DMS53 (cell line): ENCODE results near the gene SDC3.

Experiments
- DNase-seq: peaks from one replicate; lab custom pipeline; 2025; lab: John Stamatoyannopoulos, UW

SDC3 gene

DNA sequence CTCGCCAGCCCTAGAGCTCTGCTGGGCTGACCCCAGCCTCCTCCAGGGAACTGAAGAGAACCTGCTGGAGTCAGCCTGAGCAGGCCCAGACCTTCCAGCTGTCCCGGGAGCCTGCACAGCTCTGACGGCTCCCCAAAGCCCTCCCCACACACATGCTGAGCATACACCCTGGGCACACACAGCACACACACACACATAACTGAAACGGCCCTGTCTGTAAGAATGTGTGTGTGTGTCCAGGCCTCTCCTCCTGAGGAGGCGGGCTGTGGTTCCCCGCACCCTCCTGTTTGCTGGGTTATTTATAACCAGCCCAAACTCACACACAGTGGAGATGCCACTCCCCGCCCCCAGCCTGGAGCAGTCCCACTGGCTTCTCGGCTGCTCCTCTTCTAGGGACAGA lies 20.2 kb downstream of the SDC3 start:
- DNase-seq = peak; percentile 86

DNA sequence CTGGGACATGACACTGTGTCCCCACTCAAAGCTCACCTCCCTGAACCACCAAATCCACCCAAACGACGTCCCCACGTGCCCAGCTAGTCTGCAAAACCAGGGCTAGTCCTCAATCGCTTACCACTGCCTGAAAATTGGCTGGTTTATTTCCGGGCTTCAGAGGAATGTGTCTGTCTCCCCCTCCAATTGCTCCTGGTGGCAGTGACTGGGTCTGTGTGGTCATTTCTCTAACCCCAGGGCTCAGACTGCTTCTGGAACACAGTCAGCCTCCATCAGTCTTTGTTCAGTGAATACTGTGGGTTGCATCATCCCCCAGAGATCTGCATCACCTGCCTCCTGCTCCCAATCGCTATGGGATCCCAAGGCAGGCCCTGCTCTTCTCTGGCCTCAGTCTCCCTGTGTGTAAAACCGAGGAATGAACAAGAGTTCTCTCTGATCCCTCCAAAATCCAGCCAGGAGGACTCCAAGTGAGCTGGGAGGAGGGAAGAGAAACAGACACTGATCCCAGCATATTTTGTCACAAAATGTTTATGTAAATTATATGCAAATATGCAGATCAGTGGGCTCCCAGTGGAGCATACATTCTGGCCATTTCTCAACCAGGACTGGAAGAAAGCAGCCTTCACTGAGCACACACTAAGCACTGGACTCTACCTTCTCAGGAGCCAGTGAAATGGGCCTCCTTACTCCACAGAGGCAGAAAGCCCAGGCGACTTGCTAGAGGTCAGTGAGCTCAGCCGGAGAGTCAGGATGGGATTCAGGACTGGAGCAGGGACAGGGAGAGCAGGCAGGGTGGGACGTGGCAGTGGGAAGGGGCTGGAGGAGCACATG lies 20.9 kb downstream of the SDC3 start:
- peak; percentile 73 for DNase-seq

DNA sequence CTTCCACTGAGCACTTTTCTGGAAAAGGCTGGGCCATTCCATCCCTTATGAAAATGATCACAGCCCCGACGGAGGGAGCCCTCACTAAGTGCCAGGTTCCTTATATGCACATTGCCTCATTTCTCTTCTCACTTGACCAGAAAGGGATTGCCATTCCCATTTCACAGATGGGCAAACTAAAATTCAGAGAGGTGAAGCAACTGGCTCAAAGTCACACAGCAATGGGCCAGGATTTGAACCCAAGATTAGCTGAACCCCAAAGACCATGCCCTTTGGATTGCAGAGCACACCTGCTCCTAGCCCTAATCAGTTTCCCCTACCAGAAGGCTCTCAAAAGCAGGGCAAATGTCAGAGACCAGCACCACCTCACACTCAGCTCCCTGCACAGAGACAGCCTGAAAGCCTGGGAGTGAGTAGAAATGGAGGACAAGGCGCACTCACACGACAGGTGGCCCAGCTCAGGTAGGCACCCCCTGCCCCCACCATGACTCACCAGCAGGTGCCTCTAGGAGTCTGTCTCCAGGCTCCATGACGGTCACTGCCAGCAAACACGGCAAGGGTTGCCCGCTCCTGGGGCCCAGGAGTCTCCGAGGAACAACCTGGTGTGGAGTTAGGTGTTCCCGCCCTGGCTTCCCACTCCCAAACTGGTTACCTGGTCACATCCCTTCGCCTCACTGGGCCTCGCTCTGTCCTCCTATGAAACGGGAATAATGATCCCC lies 21.7 kb downstream of the SDC3 start:
- peak; percentile 99 for DNase-seq

DNA sequence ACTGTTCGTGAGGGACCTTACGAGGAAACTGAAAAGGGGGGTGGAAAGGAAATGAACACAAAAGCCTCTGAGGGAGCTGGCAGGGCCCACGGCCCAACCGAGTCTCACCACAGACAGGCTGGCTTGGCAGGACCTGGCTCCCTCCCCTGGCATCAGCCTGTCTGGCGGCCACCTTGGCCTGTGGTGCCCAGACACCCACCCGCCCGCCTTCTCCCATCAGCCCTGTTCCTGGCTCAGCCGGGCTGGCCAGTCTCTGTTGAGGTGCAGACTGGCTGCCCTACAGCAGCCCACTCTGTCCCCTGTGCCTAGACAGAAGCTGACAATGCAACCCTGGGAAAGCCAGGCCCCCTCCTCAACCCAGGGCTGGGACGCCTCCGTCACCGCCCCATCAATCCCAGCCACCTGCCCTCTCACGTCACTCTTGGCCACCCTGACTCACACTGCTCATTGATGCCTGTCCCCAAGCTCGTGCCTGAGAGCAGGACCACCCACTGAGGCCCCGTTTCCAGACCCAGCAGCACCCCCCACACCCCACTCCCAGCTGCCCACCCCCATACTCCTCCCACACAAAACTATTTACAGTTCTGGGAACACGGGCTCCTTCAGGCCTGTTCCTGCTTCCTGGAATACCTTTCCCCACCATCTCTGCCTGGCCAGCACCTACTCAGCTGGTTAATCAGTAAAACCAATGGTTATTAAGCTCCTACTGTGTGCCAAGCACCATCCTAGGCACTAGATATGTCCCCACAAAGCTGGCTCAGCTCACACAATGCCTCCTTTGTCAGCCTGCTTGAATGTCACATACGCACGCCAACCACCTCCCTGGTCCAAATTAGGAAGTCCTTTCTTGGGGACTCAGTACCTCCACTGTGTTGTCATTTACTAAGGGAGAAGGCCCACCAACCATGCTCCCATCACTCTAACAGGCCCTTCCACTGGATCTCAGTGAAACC lies 22.7 kb downstream of the SDC3 start:
- peak; percentile 39 for DNase-seq

DNA sequence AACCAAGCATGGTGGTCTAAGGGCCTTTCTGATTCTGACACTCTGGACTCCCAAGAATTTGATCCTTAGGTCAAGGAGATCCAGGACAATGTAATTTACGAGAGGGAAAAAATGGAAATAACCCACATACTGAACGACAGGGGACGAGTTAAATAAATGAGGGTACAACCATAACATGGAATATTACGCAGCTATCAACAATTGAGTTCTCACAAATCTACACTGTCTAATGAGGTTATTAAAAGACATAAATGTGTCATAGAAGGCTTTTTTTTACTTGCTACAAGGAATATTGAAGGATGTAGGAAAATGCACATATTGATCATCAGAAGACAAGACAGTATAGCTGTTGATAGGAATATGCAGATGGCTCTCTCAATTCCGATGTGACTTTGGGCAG lies 23.8 kb downstream of the SDC3 start:
- DNase-seq = no peak

DNA sequence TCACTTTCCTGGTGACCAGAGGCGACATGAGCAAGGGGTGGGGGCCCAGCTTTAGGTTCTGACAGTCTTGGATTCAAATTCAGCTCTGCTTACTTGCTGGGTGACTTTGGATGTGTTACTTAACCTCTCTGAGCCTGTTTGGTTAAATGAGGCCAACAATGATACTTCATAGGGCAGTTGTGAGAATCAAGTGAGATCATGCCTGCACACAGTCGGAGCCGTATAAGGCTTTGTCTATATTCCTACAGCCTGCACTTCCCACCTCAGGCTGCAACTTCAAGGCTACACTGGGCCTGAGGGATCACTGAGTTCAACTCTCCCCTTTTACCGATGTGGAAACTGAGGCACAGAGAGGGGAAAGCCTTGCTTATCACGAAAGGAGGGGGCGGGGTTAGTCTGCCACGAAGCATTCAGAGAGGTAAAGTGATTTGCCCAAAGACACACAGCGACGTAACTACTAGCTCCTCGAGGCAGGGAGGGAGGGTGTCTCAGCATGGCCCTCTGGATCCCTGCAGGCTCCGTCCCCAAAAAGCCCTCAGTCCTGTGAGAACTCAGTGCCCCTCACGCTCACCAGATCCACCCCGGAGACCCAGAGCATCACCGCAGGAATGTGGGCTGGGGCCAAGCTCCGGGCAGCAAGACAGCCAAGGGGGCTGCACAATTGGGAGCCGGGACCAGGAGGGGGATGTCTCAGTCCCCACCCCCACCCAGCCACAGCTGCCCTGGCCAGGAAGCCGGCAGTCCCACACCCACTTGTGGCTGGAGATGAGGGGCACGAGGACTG lies 25.0 kb downstream of the SDC3 start:
- DNase-seq = no peak

DNA sequence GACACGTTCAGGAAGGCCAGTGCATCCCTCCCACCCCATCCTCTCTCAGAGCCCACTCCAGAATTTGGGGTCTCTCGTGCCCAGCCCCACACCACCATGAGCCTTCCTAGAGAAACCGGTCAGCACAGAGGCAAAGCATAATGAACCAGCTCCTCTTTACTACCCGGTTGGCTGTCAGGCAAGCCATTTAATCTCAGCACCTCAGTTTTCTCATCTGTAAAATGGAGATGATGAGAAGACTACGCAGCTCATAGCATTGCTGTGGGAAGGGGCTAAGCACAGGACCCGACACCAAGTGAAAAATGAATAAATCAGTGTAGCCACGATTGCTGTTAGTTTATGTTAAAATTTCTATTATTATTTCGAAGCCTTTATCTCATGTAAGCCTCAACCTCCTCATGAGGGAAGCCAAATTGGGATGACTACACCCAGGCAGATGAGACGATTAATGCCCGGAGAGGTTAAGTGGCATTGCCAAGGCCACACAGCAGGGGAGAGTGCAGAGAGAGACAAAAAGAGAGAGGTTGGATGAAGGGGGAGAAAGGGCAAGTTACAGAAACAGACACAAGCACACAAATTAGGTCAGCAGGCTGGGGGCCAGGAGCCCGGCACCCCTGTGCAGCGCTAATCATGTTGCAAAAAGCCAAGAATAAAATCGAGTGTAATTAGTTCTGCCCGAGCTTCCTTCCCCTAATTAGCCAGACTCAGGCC lies 25.7 kb downstream of the SDC3 start:
- no peak for DNase-seq

DNA sequence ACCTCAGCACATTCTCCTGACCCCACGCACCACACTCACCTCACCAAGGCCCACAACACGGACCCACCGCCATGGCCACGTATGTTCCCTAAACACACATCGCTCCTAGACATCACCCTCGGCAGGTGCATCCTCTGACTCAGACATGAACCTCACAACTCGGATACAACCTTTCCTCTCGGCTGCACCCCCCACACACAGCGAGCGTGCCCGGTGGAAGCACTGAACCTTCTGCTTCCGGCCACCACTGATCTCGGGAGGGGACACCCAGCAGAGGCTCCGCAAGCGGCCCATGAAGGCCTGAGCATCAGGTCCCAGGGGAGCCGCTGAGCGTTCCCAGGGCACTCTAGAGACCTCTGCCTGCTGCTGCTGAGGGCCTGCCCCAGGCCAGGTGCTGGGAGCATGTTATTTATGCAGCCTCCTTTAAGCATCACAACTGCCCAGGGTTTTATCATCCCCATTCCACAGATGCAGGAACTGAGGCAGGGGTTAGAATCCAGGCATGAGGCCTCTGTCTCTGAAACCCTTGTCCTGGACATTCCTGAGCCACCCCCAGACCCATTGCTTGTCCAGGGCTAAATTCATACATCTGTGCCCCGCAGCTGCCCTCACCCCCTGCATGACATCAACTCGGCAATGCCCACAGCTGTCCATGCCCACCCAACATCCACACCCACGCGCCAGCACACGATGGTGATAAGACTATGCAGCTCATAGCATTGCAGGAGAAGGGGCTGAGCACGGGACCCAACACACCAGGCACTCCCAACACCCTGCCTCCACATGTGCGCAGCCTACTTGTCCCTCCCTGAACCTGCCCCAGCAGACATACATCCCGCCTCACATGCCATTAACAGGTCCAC lies 27.0 kb downstream of the SDC3 start:
- DNase-seq = peak; percentile 51

DNA sequence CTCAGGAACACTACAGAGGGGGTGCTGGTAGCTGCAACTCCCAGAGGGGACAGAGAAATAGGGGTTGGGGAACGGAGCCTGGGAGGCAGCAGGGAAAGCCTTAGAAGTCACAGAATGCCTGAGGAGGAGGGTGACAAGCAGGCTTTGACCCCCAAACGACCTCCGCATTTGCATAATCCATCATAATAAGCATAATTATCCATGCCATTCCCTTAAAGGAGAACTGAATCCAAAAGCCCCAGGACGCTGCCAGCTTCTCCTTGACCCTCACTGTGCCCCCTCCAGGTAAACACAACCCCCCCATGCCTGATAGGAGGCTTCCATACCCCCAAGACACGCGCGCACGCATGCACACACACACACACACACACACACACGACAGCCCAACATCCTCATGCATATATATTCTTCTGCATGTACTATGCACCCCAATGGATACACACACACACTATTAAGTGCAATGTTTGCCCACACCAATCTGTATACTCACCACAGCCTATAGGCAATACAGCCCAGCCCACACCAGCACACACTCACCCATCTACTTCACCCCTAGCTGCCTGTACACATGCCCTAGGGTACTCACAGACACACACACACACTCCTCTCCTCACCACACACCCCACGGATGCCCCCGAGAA lies 27.8 kb downstream of the SDC3 start:
- DNase-seq = no peak

DNA sequence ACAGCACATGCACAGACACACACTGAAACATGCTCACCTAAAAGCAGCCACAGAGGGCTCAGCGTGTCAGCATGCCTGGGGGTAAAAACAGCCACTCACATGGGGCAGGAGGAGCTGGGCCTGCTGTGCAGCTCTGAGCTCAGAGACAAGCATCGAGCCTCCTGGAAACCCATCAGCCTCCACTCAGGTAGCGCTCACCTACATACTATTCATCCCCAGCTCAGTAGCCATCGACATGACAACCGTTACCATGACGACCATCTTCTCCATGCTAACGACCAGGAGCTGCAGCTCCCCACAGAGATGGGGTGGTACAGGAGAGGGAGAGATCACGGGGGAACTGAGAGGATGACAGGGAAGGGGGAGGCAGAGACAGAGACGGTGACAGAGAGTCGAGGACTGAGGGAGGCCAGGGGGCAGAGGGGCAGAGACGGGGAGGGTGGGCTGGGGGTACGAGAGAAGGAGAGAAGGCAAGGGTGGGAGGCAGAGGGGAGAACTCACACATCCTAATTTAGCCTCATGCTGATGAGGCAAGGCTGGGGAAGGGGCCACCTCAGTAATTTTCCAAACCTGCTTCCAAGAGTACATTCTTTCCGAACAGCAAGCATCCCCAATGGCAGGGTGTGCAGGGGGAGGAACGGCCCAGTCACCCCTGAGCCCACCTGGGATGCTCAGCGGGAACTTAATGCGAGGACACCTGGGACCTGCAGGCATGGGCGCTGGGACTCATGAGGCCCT lies 28.4 kb downstream of the SDC3 start:
- DNase-seq = peak; percentile 79

DNA sequence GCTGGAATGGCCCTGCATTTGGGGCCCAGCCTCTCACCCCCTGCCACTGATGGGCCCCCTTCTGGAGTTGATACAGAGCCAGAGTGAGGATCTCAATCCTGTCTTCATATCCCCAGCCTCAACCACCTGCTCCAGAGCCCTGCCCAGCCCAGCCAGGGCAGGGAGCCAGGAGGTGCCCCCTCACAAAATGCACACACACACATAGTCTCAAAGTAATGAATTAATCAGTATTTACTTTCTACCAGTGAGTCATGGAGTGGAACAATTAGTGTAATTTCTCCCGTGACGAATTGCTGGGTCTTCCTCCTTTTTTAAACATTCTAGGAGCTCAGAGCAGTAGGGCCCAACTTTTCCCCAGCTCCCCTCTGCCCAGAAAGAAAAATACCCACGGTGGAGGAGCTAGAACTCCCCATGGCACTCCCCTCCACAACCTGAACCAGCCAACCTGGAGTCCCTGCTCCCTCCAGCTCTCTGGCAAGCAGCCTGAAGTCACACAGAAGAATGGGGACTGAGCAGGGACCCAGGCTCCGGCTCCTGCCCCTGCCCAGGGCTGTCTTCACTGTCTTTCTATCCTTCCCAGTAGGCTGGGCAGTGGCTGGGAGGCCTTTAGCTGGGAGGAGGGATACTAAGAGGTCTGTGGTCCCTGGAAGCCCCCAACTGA lies 29.3 kb downstream of the SDC3 start:
- DNase-seq = peak; percentile 53

DNA sequence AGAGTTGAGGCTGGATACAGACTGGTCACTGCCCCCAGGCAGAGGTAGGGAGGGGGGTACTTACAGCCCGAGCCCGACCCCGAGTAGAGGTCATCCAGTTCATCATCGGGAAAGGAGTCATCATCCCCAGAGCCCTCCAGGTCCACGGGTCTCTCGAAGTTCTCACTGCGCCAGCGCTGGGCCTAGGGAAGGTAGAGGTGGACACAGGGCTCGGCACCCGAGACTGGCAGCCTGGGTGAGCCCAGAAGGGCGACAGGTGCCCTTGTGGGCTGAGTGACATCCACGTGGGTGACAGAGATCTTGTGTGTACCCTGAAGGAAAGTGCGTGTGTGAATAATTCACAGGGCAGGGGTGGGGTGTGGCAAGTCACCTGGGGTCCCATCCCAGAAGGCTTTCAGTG lies 30.0 kb downstream of the SDC3 start:
- no peak for DNase-seq

DNA sequence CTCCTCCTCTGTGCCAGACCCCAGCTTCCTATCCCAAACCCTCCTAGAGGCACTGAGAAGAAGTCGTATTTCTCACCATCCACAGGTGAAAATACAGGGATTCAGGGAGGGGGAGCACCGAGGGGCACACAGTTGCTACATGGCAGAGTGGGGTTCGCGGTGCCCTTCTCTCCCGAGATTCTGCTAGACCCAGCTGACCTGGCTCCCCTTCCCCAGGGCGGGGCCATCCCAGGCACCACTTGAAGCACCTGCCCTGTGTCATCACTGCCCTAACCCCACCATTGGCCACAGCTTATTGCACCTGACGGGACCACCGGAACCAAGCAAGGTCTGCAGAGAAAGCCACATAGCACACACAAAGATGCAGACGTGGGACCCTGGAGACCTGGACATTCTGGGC lies 30.5 kb downstream of the SDC3 start:
- no peak for DNase-seq

DNA sequence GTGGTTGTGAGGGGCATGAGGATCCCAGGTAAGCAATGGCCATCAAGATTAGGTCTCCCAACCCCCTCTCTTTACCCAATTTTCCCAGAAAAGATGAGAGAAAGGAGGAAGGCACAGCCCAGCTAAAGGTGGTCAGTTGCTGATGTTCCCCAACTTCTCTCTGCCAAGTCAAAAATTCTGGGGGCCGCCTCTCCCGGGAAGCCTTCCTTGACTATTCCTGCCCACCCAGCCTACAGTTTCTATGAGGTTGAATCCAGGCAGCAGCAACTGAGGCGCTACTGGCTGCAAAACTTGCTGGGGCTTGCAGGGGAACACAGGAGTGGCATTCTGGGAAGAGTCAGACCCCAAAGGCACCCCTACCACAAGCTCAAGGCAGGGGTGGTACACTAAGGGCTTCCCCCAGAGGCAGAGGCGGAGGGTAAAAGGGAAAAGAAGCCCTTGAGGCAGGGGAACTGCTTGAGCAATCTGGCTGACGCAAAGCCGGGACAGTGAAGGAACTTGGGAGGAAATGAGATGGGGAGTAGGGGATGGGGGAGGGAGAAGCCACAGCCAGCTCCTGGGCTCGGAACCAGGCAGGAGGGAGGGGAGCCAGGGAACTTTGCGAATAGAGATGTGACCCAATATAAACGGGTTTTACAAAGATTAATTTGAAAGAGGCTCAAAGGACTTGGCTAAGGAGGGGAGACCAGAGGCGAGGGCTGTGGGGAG lies 31.2 kb downstream of the SDC3 start:
- DNase-seq = no peak

DNA sequence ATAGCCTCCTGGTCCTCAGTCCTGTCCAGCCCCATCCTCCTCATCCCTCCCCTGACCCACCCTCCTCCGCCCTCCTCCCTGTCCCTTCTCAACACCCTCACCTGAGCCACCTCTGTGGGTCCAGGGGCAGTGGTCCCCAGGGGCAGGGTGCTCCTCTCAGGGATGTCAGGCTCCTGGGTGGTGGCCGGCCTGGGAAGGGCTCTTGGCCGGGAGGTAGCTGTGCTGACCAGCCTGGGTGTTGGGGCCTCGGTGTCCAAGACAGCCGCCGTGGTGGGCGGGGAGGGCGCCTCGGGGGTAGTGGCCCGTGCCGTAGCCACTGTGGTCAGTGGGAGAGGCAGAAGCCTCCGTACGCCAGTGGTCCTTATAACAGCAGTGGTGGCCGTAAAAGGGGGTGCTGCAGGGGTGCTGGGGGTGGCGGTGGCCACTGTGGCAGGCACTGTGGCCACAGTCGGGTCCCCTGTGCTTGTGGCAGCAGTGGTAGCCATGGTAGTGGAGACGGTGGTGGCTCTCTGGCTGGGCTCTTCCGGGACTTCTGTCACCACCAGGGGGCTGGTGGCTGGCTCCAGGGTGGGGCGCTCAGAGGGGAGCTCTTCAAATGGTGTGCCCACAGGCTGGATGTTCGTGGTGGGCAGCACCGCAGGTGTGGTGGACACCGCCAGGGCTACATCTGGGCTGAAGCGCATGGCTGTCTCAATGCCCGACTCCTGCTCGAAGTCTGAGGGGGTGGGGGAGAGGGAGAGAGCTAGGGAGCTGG lies 31.9 kb downstream of the SDC3 start:
- no peak for DNase-seq

DNA sequence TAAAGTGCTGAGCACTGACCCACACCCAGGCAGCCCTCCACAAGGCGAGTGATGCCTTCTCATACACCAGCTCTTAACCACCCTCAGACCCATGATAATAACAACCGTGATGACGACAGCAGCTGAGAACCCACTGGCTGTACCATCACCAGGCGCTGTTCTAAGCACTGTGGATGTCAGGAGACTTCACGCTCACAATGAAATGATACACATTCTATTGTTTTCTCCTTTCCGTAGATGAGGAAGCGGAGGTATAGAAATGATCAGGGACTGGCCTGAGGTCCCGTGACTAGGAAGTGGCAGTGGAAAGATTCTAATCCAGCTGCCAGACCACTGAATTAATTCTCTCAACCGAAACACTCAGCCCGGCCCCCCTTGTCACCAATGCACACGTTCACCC lies 32.6 kb downstream of the SDC3 start:
- no peak for DNase-seq

DNA sequence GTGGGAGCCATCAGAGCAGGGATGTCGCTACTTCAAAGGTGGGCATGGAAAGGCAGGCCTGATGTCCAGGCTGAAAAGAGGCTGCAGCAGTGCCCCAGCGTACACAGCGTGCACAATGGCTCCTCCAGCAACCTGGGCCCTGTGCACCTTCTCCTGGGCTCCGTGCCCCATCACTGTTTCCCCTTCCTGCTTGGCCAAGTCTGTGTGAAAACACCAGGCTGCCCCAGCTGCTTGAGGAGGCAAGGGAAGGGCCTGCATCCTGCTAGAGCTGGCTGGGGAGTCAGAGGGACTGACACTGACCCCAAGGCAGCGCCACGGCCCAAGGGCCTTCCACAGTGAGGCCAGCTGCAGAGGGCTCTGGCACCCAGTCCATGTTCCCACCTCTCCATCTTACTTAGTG lies 33.4 kb downstream of the SDC3 start:
- no peak for DNase-seq
